Hematopoietic multipotent progenitor cell treated with erythropoietin and hydrocortisone succinate and interleukin-3 and kit ligand, for 8 days (in vitro differentiated cells): ENCODE results near the gene IGIP.
"Not testable (repeated sequence)": the region's sequence is repeated elsewhere in the genome, so short reads cannot be mapped to it uniquely, and the experiment has no call there.

ENCODE experiments used
- DNase-seq: peaks from one replicate; pipeline ENCODE4 v3.0.0-alpha.2; 2015

The IGIP gene

GRCh38 chr5:140143521-140144258 lies 18.0 kb downstream of the IGIP start:
- DNase-seq: no peak

- no peak for DNase-seq
These were observed 19.5 kb downstream of the IGIP start for GRCh38 chr5:140145256-140145655.

GRCh38 chr5:140145818-140146522 lies 20.2 kb downstream of the IGIP start:
- DNase-seq: peak; percentile 54

GRCh38 chr5:140146523-140146842 lies 20.7 kb downstream of the IGIP start:
- no peak for DNase-seq

GRCh38 chr5:140147460-140147859 lies 21.7 kb downstream of the IGIP start:
- DNase-seq: no peak

- DNase-seq: no peak
These were observed 22.8 kb downstream of the IGIP start for GRCh38 chr5:140148508-140148907.

GRCh38 chr5:140150201-140150600 lies 24.5 kb downstream of the IGIP start:
- DNase-seq: no peak

- DNase-seq: no peak
These were observed 25.6 kb downstream of the IGIP start for GRCh38 chr5:140151144-140152021.

- DNase-seq: no peak
These were observed 26.6 kb downstream of the IGIP start for GRCh38 chr5:140152022-140152999.

GRCh38 chr5:140153255-140153654 lies 27.5 kb downstream of the IGIP start:
- DNase-seq: no peak

- DNase-seq: no peak
These were observed 28.2 kb downstream of the IGIP start for GRCh38 chr5:140153905-140154304.

- DNase-seq: not testable (repeated sequence)
These were observed 29.1 kb downstream of the IGIP start for GRCh38 chr5:140154710-140155381.

- DNase-seq: peak; percentile 82
These were observed 31.5 kb downstream of the IGIP start for GRCh38 chr5:140157032-140157781.

- DNase-seq: no peak
These were observed 33.5 kb downstream of the IGIP start for GRCh38 chr5:140159014-140159927.

- no peak for DNase-seq
These were observed 36.5 kb downstream of the IGIP start for GRCh38 chr5:140162275-140162674.

- no peak for DNase-seq
These were observed 37.0 kb downstream of the IGIP start for GRCh38 chr5:140162781-140163180.

GRCh38 chr5:140165101-140165922 lies 39.6 kb downstream of the IGIP start:
- DNase-seq: no peak

GRCh38 chr5:140165923-140166270 lies 40.2 kb downstream of the IGIP start:
- DNase-seq: no peak

- no peak for DNase-seq
These were observed 41.2 kb downstream of the IGIP start for GRCh38 chr5:140166911-140167310.
